H9 (cell line): ENCODE results near the gene TBC1D22A. TPM values are rescaled to one million over a fixed set of nuclear protein-coding genes. Genes with fewer than 3 reads are reported as not detected.
A peak's percentile ranks its signal among the peaks of the same experiment; 100 is the strongest.

Experiments used
- DNase-seq: peaks from one replicate; pipeline ENCODE4 v3.0.0-alpha.2; 2017
- H2AFZ ChIP-seq: one replicate; pipeline ENCODE4 v1.6.1; 2013; ENCODE audit warnings: mild to moderate bottlenecking, low read length, control low read depth, moderate library complexity
- H2AK5ac ChIP-seq: 2 replicates; pipeline ENCODE4 v1.6.1; 2013; ENCODE audit warnings: low read length, control low read depth, mixed read lengths; ENCODE audit not compliant: insufficient read length
- H2BK120ac ChIP-seq: one replicate; pipeline ENCODE4 v1.6.1; 2013; ENCODE audit warnings: low read depth, mild to moderate bottlenecking, low read length, control low read depth, inconsistent platforms; ENCODE audit not compliant: poor library complexity, severe bottlenecking
- H2BK12ac ChIP-seq: 2 replicates; pipeline ENCODE4 v1.6.1; 2013; ENCODE audit warnings: low read length, control low read depth, mixed read lengths, low read depth; ENCODE audit not compliant: insufficient read length
- H2BK15ac ChIP-seq: 2 replicates; pipeline ENCODE4 v1.6.1; 2013; ENCODE audit warnings: low read depth, low read length, control low read depth
- H2BK20ac ChIP-seq: one replicate; pipeline ENCODE4 v1.6.1; 2013; ENCODE audit warnings: low read depth, mild to moderate bottlenecking, low read length, control low read depth, inconsistent platforms; ENCODE audit not compliant: poor library complexity, severe bottlenecking
- H2BK5ac ChIP-seq: 2 replicates; pipeline ENCODE4 v1.6.1; 2013; ENCODE audit warnings: low read length, control low read depth, mixed read lengths; ENCODE audit not compliant: insufficient read length
- H3K14ac ChIP-seq: 2 replicates; pipeline ENCODE4 v1.6.1; 2013; ENCODE audit warnings: low read length, control low read depth; ENCODE audit not compliant: insufficient read depth
- H3K18ac ChIP-seq: 2 replicates; pipeline ENCODE4 v1.6.1; 2013; ENCODE audit warnings: low read depth, mild to moderate bottlenecking, mixed read lengths, low read length, control low read depth; ENCODE audit not compliant: insufficient read length
- H3K23ac ChIP-seq: 2 replicates; pipeline ENCODE4 v1.6.1; 2013; ENCODE audit warnings: low read length, control low read depth, mixed read lengths, low read depth; ENCODE audit not compliant: insufficient read length
- H3K23me2 ChIP-seq: 2 replicates; pipeline ENCODE4 v1.6.1; 2013; ENCODE audit warnings: low read depth, mild to moderate bottlenecking, mixed read lengths, low read length, control low read depth; ENCODE audit not compliant: insufficient read length, poor library complexity, severe bottlenecking
- H3K27ac ChIP-seq: 2 replicates; pipeline ENCODE4 v1.5.1; 2013; ENCODE audit warnings: low read length, control low read depth, mixed read lengths, low read depth; ENCODE audit not compliant: insufficient read length
- H3K27me3 ChIP-seq: 2 replicates; pipeline ENCODE4 v1.6.1; 2013; ENCODE audit warnings: low read length, control low read depth, inconsistent platforms; ENCODE audit not compliant: insufficient read depth
- H3K4ac ChIP-seq: 2 replicates; pipeline ENCODE4 v1.6.1; 2013; ENCODE audit warnings: low read depth, mild to moderate bottlenecking, control low read depth, inconsistent platforms, low read length, moderate library complexity
- H3K4me1 ChIP-seq: 2 replicates; pipeline ENCODE4 v1.6.1; 2013; ENCODE audit warnings: low read length, control low read depth, inconsistent platforms; ENCODE audit not compliant: insufficient read depth
- H3K4me2 ChIP-seq: 2 replicates; pipeline ENCODE4 v1.6.1; 2013; ENCODE audit warnings: low read length, control low read depth, mixed read lengths; ENCODE audit not compliant: insufficient read length, insufficient read depth
- H3K56ac ChIP-seq: 2 replicates; pipeline ENCODE4 v1.6.1; 2013; ENCODE audit warnings: low read depth, mild to moderate bottlenecking, mixed read lengths, low read length, control low read depth; ENCODE audit not compliant: insufficient read length
- H3K79me1 ChIP-seq: 2 replicates; pipeline ENCODE4 v1.6.1; 2013; ENCODE audit warnings: low read depth, mild to moderate bottlenecking, moderate library complexity, low read length, control low read depth, inconsistent platforms; ENCODE audit not compliant: insufficient read depth, poor library complexity, severe bottlenecking
- H3K79me2 ChIP-seq: 2 replicates; pipeline ENCODE4 v1.6.1; 2013; ENCODE audit warnings: low read length, control low read depth, inconsistent platforms; ENCODE audit not compliant: insufficient read depth
- H3K9ac ChIP-seq: 2 replicates; pipeline ENCODE4 v1.6.1; 2013; ENCODE audit warnings: low read length, control low read depth, mixed read lengths; ENCODE audit not compliant: insufficient read length; ENCODE audit errors: extremely low read depth
- H3K9me3 ChIP-seq: one replicate; pipeline ENCODE4 v1.6.1; 2013; ENCODE audit warnings: low read depth, low read length, inconsistent platforms; ENCODE audit not compliant: control insufficient read depth
- H3T11ph ChIP-seq: one replicate; pipeline ENCODE4 v1.6.1; 2013; ENCODE audit warnings: mild to moderate bottlenecking, low read length, control low read depth, inconsistent platforms
- H4K20me1 ChIP-seq: one replicate; pipeline ENCODE4 v1.6.1; 2013; ENCODE audit not compliant: control insufficient read depth, insufficient read length, insufficient read depth
- H4K5ac ChIP-seq: 2 replicates; pipeline ENCODE4 v1.6.1; 2013; ENCODE audit warnings: low read depth, mild to moderate bottlenecking, mixed read lengths, low read length, control low read depth; ENCODE audit not compliant: insufficient read length
- H4K8ac ChIP-seq: replicated peaks from 2 replicates; pipeline ENCODE4 v1.6.1; 2013; ENCODE audit warnings: low read length, control low read depth, mixed read lengths, low read depth; ENCODE audit not compliant: insufficient read length
- H4K91ac ChIP-seq: 2 replicates; pipeline ENCODE4 v1.6.1; 2013; ENCODE audit warnings: low read depth, mild to moderate bottlenecking, moderate library complexity, mixed read lengths, low read length, control low read depth; ENCODE audit not compliant: insufficient read length
- H3K27ac Mint-ChIP-seq, 3 experiments: 2 replicates in 2 of 3; 3 replicates in 1 of 3; pipeline ENCODE4 v1.8.0; 2020 to 2021; ENCODE audit warnings: mixed read lengths in 3 of 3, mild to moderate bottlenecking in 1 of 3, moderate library complexity in 1 of 3
- H3K27me3 Mint-ChIP-seq: 2 replicates; pipeline ENCODE4 v1.8.0; 2021; ENCODE audit warnings: low read depth, mild to moderate bottlenecking, moderate library complexity, mixed read lengths
- H3K36me3 Mint-ChIP-seq, 3 experiments: 2 replicates in 2 of 3; 3 replicates in 1 of 3; pipeline ENCODE4 v1.8.0; 2020 to 2021; ENCODE audit warnings: low read depth in 3 of 3, mixed read lengths in 3 of 3; ENCODE audit not compliant: insufficient read depth in 1 of 3
- H3K4me1 Mint-ChIP-seq, 2 experiments: 2 replicates each; pipeline ENCODE4 v1.8.0; 2020; ENCODE audit warnings: mixed read lengths in 2 of 2
- H3K4me3 Mint-ChIP-seq, 2 experiments: 2 replicates in 1 of 2; 3 replicates in 1 of 2; pipeline ENCODE4 v1.8.0; 2020 to 2021; ENCODE audit warnings: mild to moderate bottlenecking in 2 of 2, mixed read lengths in 2 of 2, moderate library complexity in 1 of 2
- H3K9me3 Mint-ChIP-seq, 2 experiments: 2 replicates in 1 of 2; 3 replicates in 1 of 2; pipeline ENCODE4 v1.8.0; 2020; ENCODE audit warnings: mild to moderate bottlenecking in 2 of 2, mixed read lengths in 2 of 2, moderate library complexity in 1 of 2
- WGBS: extraction: QIAGEN DNeasy Blood & Tissue Kit; methylation state at CpG from one replicate; pipeline ENCODE4 v1.1.7; 2013; ENCODE audit warnings: missing lambda C conversion rate, low lambda C conversion rate, mixed read lengths; ENCODE audit not compliant: insufficient read length; ENCODE audit errors: extremely low coverage; 5-methylcytosine and 5-hydroxymethylcytosine counted together
- total RNA-seq: library from RNA; stranded (reverse); gene quantifications from 2 replicates; pipeline ENCODE4 v1.2.1, GENCODE V29; 2021
- TF ChIP-seq, protein P1 (sequence below): fragments of 200-600 bp; sonication (generic); conservative IDR thresholded peaks from 3 replicates; pipeline ENCODE4 v1.8.0; 2021; ENCODE audit warnings: antibody characterized with exemption, mild to moderate bottlenecking

Gene TBC1D22A
- total RNA-seq, 1 experiment from 2014 or later, result 20.8 TPM

DNA sequence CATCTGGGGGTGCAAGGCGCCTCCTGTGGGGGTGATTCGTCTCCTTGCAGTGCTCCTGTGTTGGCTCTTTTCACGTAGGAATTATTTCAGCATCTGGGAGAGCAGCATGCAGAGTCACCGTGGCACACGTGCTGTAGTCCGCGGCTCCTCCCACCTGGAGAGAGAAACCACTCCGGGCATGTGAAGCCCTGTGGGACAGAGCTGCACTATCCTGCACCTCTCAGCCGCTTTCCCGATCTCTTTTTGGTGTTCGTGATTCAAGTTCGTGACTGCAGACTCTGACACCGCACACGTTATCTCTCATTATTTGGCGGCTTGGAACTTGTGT lies 394.6 kb downstream of the TBC1D22A start:
- Histone ChIP-seq H3K56ac (no peak overlapping the region), H3K79me2 (no peaks in the 10 kb centered on the region), H4K8ac (no peak overlapping the region), H3K27ac (no peak overlapping the region), H3K9me3 (no peaks in the 10 kb centered on the region), H2BK5ac (no peak overlapping the region), H3K27me3 (no peaks in the 10 kb centered on the region), H3K4me1 (no peaks in the 10 kb centered on the region), H3K14ac (no peak overlapping the region), H2BK120ac (no peak overlapping the region), H3K23ac (no peak overlapping the region), H3K79me1 (no peaks in the 10 kb centered on the region), H4K20me1 (no peaks in the 10 kb centered on the region), H3K4me2 (no peak overlapping the region), H2BK12ac (no peak overlapping the region), H3K4ac (no peak overlapping the region), H2AK5ac (no peak overlapping the region), H2BK15ac (no peak overlapping the region), H2BK20ac (no peak overlapping the region), H3K18ac (no peak overlapping the region), H4K5ac (no peak overlapping the region), H4K91ac (no peak overlapping the region), H2AFZ (no peak overlapping the region), H3K9ac (no peak overlapping the region), H3T11ph (no peak overlapping the region), H3K23me2 (no peaks in the 10 kb centered on the region)
- peaks cover 4% of the 10 kb centered on the region in 2 experiments; a peak in 2 of 4 replicates for H3K4me1 Mint-ChIP-seq
- no CpG with 5 or more reads among the region's 15 CpGs for WGBS
- no peaks in the 10 kb centered on the region for H3K9me3 Mint-ChIP-seq
- no peaks in the 10 kb centered on the region; a peak in 1 of 7 replicates for H3K36me3 Mint-ChIP-seq
- TF ChIP-seq, protein P1, sequence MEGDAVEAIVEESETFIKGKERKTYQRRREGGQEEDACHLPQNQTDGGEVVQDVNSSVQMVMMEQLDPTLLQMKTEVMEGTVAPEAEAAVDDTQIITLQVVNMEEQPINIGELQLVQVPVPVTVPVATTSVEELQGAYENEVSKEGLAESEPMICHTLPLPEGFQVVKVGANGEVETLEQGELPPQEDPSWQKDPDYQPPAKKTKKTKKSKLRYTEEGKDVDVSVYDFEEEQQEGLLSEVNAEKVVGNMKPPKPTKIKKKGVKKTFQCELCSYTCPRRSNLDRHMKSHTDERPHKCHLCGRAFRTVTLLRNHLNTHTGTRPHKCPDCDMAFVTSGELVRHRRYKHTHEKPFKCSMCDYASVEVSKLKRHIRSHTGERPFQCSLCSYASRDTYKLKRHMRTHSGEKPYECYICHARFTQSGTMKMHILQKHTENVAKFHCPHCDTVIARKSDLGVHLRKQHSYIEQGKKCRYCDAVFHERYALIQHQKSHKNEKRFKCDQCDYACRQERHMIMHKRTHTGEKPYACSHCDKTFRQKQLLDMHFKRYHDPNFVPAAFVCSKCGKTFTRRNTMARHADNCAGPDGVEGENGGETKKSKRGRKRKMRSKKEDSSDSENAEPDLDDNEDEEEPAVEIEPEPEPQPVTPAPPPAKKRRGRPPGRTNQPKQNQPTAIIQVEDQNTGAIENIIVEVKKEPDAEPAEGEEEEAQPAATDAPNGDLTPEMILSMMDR, result no peak
- H3K27ac Mint-ChIP-seq, result peak overlapping the region in 2 of 3 experiments; percentile 69 to 74; a peak in 3 of 7 replicates
- DNase-seq, result no peak
- H3K4me3 Mint-ChIP-seq, result no peak overlapping the region
- H3K27me3 Mint-ChIP-seq, result no peaks in the 10 kb centered on the region
